GM12878 (cell line): ENCODE data around the gene POC1B.

Experiments
- CHD1 ChIP-seq: IDR thresholded peaks from 2 replicates; pipeline ENCODE4 v1.6.1; 2012; ENCODE audit warnings: low read depth, low read length, improper control_type of control experiment
- EZH2 ChIP-seq: IDR thresholded peaks from 2 replicates; pipeline ENCODE4 v1.6.1; 2012; ENCODE audit warnings: low read depth, mild to moderate bottlenecking, control low read depth, inconsistent platforms, low read length, borderline replicate concordance; ENCODE audit not compliant: control insufficient read depth
- MYC ChIP-seq: IDR thresholded peaks from 2 replicates; pipeline ENCODE4 v1.6.1; 2011; ENCODE audit warnings: mild to moderate bottlenecking, low read length, moderate library complexity, inconsistent platforms; ENCODE audit not compliant: insufficient read depth, insufficient replicate concordance, insufficient read length, severe bottlenecking
- POLR2A ChIP-seq: IDR thresholded peaks from 2 replicates; pipeline ENCODE4 v1.6.1; 2011; ENCODE audit warnings: low read depth, mild to moderate bottlenecking, low read length
- POLR2AphosphoS5 ChIP-seq: IDR thresholded peaks from 2 replicates; pipeline ENCODE4 v1.6.1; 2011; ENCODE audit warnings: mild to moderate bottlenecking, low read length, inconsistent platforms
- TCF12 ChIP-seq: IDR thresholded peaks from 2 replicates; pipeline ENCODE4 v1.6.1; 2011; ENCODE audit warnings: low read depth, mild to moderate bottlenecking, low read length

DNA sequence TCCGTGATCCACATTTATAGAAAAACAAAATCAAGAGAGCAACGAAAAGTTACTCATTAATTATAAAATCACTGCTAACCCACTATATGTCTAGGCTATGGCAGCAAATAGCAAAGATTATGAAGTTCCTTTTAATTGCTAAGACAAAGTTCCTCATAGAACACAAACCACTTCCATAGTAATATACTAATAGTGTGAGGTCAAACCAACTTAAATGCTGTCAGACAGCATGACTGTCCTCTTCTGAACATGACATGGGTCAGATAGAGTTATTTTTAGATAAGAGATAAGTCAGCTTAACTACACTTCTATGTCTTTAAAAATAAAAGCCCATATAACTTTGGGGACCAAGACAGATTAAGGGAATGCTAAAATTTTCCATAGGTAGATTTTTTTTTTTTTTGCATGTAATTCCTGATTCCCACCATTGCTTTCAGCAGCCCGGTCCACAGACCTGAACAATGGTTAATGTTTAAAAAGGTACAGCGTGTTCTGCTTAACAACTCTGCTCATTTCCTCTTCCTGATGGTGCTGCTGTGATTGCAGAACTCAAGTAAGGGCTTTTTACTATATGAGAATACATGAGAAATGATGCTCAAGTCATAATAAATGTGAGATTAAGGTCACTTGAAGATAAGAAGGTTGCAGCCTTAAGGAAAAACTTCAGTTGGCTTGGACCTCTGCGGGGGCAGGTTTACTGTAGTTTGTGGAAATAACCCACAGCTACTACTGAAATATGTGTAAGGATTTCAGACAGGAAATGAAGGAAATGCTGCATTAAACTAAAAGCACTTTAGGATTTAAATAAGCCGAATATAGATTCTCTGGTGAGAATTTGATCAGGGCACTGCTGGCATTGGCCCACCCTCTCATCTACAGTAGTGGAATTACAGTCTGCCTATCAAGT is 135.8 kb downstream of the POC1B start:
- TF ChIP-seq POLR2AphosphoS5: no peak
- no peak for TF ChIP-seq EZH2
- TF ChIP-seq POLR2A: no peak
- TF ChIP-seq MYC: no peak
- no peak for TF ChIP-seq CHD1
- no peak for TF ChIP-seq TCF12
